Thoracic aorta (tissue), 2 donors: ENCODE measurements around the gene PIP. TPM values are rescaled to one million over a fixed set of nuclear protein-coding genes. Genes with fewer than 3 reads are reported as not detected.
"Not testable (repeated sequence)": the region's sequence is repeated elsewhere in the genome, so short reads cannot be mapped to it uniquely, and the experiment has no call there.

Source experiments
- ATAC-seq: fragments of 150-250 bp; one replicate; pipeline ENCODE4 v1.8.0; 2017; ENCODE audit warnings: low read depth; ENCODE audit not compliant: insufficient number of reproducible peaks, low FRiP score
- DNase-seq: peaks from one replicate; pipeline ENCODE4 v3.0.0-alpha.2; 2020; ENCODE audit warnings: low spot score
- H3K27ac ChIP-seq, 2 donors: fragments of 200-600 bp; sonication (generic); 1 replicate in 1 of 2; 2 replicates in 1 of 2; pipeline ENCODE4 v1.5.1; 2016; ENCODE audit warnings: mild to moderate bottlenecking in 2 of 2, moderate library complexity in 2 of 2
- H3K27me3 ChIP-seq: fragments of 200-600 bp; sonication (generic); replicated peaks from 2 replicates; pipeline ENCODE4 v1.6.0; 2016; ENCODE audit warnings: mild to moderate bottlenecking; ENCODE audit not compliant: insufficient read depth
- H3K36me3 ChIP-seq: fragments of 200-600 bp; sonication (generic); one replicate; pipeline ENCODE4 v1.5.1; 2016
- H3K4me1 ChIP-seq, 2 donors: fragments of 200-600 bp; sonication (generic); 1 replicate in 1 of 2; 2 replicates in 1 of 2; pipeline versions ENCODE4 v1.5.1 to v1.6.0; 2016; ENCODE audit warnings: low read depth in 2 of 2, mild to moderate bottlenecking in 1 of 2; ENCODE audit not compliant: control insufficient read depth in 1 of 2
- H3K4me3 ChIP-seq: fragments of 200-600 bp; sonication (generic); 2 replicates; pipeline ENCODE4 v1.5.1; 2016; ENCODE audit warnings: mild to moderate bottlenecking
- H3K9me3 ChIP-seq: fragments of 200-600 bp; sonication (generic); 2 replicates; pipeline ENCODE4 v1.5.1; 2016
- CTCF ChIP-seq: fragments of 200-600 bp; sonication (generic); IDR thresholded peaks from one replicate; pipeline ENCODE4 v1.5.1; 2019; ENCODE audit warnings: antibody characterized with exemption
- total RNA-seq, 2 donors: library from RNA; depleted of rRNA; stranded (reverse); fragments of >200 nt; gene quantifications; one replicate each; pipeline versions ENCODE4 v1.1.0 to v1.2.3, GENCODE V29; 2016

The PIP gene
- 1 to 10 TPM in 1 of 2 donors, not detected in 1; 1.1 TPM for total RNA-seq

GRCh38 chr7:143131781-143132180, at the start of gene PIP:
PIP (plus strand) TSS chr7:143132077; CDS start chr7:143132117, 40 bp downstream.
- H3K4me3 ChIP-seq = no peak within 1 kb of the TSS
- H3K9me3 ChIP-seq = no peaks in the 10 kb centered on the region
- no peaks in the 10 kb centered on the region for H3K4me1 ChIP-seq
- no peak for ATAC-seq
- no peaks in the 10 kb centered on the region for H3K36me3 ChIP-seq
- H3K27me3 ChIP-seq = no peaks in the 10 kb centered on the region
- DNase-seq = no peak
- no peak for TF ChIP-seq CTCF
- no peak within 1 kb of the TSS for H3K27ac ChIP-seq

- Histone ChIP-seq H3K36me3 (no peaks in the 10 kb centered on the region), H3K27ac (no peak overlapping the region), H3K4me1 (no peaks in the 10 kb centered on the region), H3K27me3 (no peaks in the 10 kb centered on the region), H3K9me3 (no peaks in the 10 kb centered on the region), H3K4me3 (no peak overlapping the region)
- ATAC-seq = no peak
- DNase-seq = no peak
- TF ChIP-seq CTCF = no peak
Observed at GRCh38 chr7:143085109-143085508, 46.8 kb upstream of the PIP start.

GRCh38 chr7:143085610-143086009, 46.3 kb upstream of the PIP start:
- H3K4me1 ChIP-seq, H3K36me3 ChIP-seq, H3K27me3 ChIP-seq, ATAC-seq, H3K27ac ChIP-seq, DNase-seq, H3K9me3 ChIP-seq, H3K4me3 ChIP-seq: not testable (repeated sequence)

- H3K9me3 ChIP-seq, DNase-seq, H3K4me3 ChIP-seq, H3K27me3 ChIP-seq, ATAC-seq, H3K4me1 ChIP-seq, H3K27ac ChIP-seq, H3K36me3 ChIP-seq: not testable (repeated sequence)
Observed at GRCh38 chr7:143088549-143089231, 43.2 kb upstream of the PIP start.

GRCh38 chr7:143096146-143096545, 35.7 kb upstream of the PIP start:
- DNase-seq (no peak), ATAC-seq (no peak)
- Histone ChIP-seq H3K27ac (no peak overlapping the region), H3K27me3 (no peaks in the 10 kb centered on the region), H3K4me1 (no peaks in the 10 kb centered on the region), H3K4me3 (no peak overlapping the region), H3K9me3 (peaks cover 20% of the 10 kb centered on the region), H3K36me3 (no peaks in the 10 kb centered on the region)
- no peak for TF ChIP-seq CTCF

GRCh38 chr7:143099579-143099978, 32.3 kb upstream of the PIP start:
- not testable (repeated sequence) for H3K4me1 ChIP-seq, ATAC-seq, H3K36me3 ChIP-seq, H3K4me3 ChIP-seq, DNase-seq, H3K27ac ChIP-seq, H3K27me3 ChIP-seq
- H3K9me3 ChIP-seq = peaks cover 27% of the 10 kb centered on the region

GRCh38 chr7:143104759-143105158, 27.1 kb upstream of the PIP start:
- H3K27me3 ChIP-seq = no peaks in the 10 kb centered on the region
- H3K27ac ChIP-seq = no peak overlapping the region
- H3K4me3 ChIP-seq = no peak overlapping the region
- H3K9me3 ChIP-seq = peaks cover 8% of the 10 kb centered on the region
- no peaks in the 10 kb centered on the region for H3K4me1 ChIP-seq
- no peak for DNase-seq
- TF ChIP-seq CTCF = no peak
- no peak for ATAC-seq
- H3K36me3 ChIP-seq = no peaks in the 10 kb centered on the region

- not testable (repeated sequence) for ATAC-seq
Observed at GRCh38 chr7:143108019-143108418, 23.9 kb upstream of the PIP start.

More at GRCh38 chr7:143108019-143108418, 23.9 kb upstream of the PIP start:
- H3K4me3 ChIP-seq, H3K9me3 ChIP-seq, H3K36me3 ChIP-seq, DNase-seq, H3K4me1 ChIP-seq, H3K27me3 ChIP-seq, H3K27ac ChIP-seq: not testable (repeated sequence)
